HG03469 (cell line): ENCODE data around the gene FBXW7.

Experiments
- ATAC-seq: cut with Tn5 transposase; IDR thresholded peaks from one replicate; pipeline ENCODE4 v1.9.1; 2021; ENCODE audit warnings: mild to moderate bottlenecking, moderate library complexity, moderate number of reproducible peaks; ENCODE audit not compliant: unreplicated experiment

The FBXW7 gene

DNA sequence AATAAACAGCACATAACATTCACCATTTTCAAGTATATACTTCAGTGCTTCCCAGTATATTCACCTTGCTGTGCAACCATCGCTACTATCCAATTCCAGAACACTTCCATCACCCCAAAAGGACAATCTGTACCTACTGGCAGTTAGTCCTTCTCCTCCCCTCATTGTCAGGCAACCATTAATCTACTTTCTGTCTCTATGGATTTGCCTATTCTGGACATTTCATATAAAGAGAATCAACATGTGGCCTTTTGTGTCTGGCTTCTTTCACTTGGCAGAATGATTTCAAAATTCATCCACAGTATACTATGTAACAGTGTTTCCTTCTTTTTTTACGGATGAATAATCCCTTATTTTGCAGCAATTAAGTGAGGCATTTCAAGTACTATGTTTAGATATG, 189.4 kb downstream of the FBXW7 start:
- no peak for ATAC-seq

- ATAC-seq: no peak
Measured at GRCh38 chr4:152344001-152344400, 191.9 kb downstream of the FBXW7 start.

GRCh38 chr4:152342293-152342692, 193.6 kb downstream of the FBXW7 start:
- no peak for ATAC-seq

GRCh38 chr4:152340818-152341217, 195.1 kb downstream of the FBXW7 start:
- ATAC-seq: no peak

- no peak for ATAC-seq
Measured at GRCh38 chr4:152339576-152339975, 196.3 kb downstream of the FBXW7 start.

DNA sequence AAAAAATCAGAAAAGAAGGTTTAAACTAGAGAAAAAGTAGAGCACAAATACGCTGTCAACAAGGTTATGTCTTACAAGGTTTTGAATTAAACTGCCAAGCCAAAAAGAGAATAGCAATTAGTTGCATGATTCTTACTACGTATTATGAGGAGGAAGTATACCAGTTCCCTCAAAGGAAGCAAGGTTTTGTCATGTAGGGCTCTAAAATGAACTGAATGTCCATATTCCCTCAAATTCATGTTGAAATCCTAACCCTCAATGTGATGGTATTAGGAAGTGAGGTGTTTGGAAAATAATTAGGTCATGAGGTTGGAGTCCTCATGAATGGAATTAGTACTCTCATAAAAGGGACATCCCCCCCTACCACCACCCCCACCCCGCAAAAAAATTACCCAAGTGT, 201.0 kb downstream of the FBXW7 start:
- ATAC-seq: no peak

GRCh38 chr4:152331042-152331441, 204.8 kb downstream of the FBXW7 start:
- ATAC-seq: no peak

DNA sequence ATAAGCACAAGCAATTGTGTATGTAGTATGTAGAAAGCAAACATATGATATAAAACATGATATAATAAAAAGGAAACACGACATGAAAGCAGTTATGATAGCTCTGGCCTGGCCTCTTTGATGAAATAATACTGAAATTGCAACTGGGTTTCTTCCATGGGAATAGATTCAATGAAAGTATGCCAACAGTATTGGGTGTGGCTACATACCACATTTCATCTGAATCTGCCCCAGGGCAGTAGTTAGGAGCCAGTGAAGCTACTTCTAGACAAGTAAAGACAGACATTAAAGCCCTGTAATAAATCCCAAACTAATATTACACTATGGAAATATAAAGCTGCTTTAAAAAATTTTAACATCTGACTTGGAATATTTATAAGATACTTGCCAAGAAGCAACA, 207.3 kb downstream of the FBXW7 start:
- no peak for ATAC-seq

DNA sequence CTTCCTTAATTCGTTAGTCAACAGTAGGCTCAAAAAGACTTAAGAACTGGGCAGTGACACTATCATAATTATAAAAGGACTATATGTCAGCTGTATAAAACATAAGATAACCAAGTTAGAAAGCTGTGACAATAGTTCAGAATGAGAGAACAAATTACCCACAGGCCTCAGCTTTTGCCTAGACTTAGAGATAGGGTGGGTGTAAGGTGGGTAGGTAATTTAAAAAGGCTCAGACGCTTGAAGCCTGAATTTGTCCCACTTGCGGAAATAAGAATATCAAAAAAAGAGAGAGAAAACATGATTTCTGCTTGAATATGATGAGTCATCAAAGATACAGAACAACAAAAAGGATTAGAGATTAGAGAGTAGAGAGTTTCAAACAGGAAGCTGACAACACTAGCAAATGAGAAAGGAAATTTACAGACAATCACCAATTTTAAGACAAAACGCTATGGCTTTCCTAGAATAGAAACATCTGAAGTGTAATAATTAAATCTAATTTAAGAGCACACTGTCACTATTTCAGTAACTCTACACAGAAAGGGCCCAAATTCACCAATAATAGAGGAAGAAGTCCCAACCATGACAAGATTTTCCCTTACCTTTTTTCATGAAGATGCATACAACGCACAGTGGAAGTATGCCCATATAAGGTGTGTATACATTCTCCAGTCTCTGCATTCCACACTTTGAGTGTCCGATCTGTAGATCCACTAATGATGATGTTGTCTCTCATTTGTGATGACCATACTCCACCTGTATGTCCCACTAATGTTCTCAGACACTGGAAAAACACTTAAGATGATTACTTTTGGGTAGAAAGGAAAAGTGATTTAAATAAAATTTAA, 208.1 kb downstream of the FBXW7 start:
- ATAC-seq: no peak

- no peak for ATAC-seq
Measured at GRCh38 chr4:152325831-152326230, 210.1 kb downstream of the FBXW7 start.

- no peak for ATAC-seq
Measured at GRCh38 chr4:152323221-152323620, 212.7 kb downstream of the FBXW7 start.

GRCh38 chr4:152322656-152323055, 213.2 kb downstream of the FBXW7 start:
- no peak for ATAC-seq

GRCh38 chr4:152321923-152322322, 214.0 kb downstream of the FBXW7 start:
- no peak for ATAC-seq

GRCh38 chr4:152321398-152321797, 214.5 kb downstream of the FBXW7 start:
- no peak for ATAC-seq

GRCh38 chr4:152316969-152317368, 218.9 kb downstream of the FBXW7 start:
- ATAC-seq: no peak

DNA sequence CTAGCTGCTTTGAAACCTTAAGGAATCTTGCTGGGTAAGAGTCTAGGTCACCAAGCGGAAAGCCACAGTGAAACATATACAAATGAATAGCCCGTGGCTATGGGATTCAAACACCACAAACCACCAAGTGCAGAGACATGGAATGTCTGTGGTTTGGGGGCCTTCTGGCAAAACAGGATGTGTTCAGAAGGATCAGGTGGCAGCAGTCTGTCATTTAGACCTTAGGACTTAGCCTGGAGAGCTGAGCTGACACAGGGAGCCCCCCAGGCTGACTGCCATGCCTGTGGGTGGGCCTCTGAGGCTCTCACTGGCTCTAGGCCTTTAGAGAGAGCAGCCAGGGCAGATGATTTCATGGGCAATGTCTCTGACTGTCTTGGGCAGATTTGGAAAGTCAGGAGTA, 225.6 kb downstream of the FBXW7 start:
- no peak for ATAC-seq

- ATAC-seq: no peak
Measured at GRCh38 chr4:152309418-152309817, 226.5 kb downstream of the FBXW7 start.

- ATAC-seq: no peak
Measured at GRCh38 chr4:152308951-152309350, 226.9 kb downstream of the FBXW7 start.

GRCh38 chr4:152307669-152308068, 228.2 kb downstream of the FBXW7 start:
- no peak for ATAC-seq

DNA sequence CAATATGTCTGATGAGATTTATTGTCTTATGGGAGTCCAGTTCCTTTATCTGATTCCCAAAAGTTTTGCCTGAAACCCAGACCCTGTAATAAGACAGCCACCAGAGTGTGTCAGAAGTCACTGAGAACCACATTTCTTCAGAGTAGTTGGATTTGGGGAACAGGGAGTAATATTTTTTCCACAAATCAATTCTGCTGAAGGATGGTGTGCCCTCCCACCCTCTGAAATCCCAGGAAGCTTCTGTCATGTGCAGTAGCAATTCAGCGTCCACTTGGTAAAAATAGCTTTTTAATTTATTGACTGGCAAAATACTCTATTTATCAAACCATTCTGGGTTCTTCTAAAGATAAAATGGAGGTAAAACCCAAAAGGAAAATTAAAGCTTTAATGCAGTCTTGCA, 229.4 kb downstream of the FBXW7 start:
- ATAC-seq: no peak

DNA sequence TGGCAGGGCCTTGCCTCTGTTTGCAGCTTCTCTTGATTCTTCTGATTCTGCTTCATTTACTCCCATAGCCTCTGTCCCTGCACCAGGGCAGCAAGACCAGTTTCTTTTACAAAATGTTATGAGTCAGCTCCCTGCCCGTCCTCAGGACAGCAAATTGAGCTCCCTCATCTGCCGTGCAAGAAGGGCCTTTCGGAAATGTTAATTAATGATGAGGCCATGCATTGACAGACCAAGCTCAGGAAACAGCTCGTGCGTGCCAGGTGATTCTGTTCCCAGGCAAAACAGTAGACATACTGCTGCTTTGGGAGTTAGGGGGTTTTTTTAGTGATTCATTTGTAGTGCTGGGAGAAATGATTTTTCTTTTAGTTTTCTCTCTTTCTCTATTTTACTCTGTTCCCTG, 231.7 kb downstream of the FBXW7 start:
- peak; percentile 63 for ATAC-seq

- ATAC-seq: no peak
Measured at GRCh38 chr4:152301381-152301780, 234.5 kb downstream of the FBXW7 start.

- no peak for ATAC-seq
Measured at GRCh38 chr4:152299553-152299952, 236.3 kb downstream of the FBXW7 start.
